GM12878 (cell line): Measurements from ENCODE around the gene RAPGEF1. TPM values are rescaled to one million over a fixed set of nuclear protein-coding genes. Genes with fewer than 3 reads are reported as not detected.

Experiments
- ATAC-seq: fragments of 200-7000 bp; cut with Tn5 transposase; 3 replicates; pipeline ENCODE4 v1.9.1; 2020; ENCODE audit warnings: mild to moderate bottlenecking, moderate library complexity
- BruUV-seq: library from RNA; stranded (reverse); fragments of 400-500 nt; replicated peaks from 2 replicates; lab custom pipeline; 2021; lab: Mats Ljungman, UMichigan
- CTCF ChIA-PET: fragments of 300-600 bp; sonication (Branson Sonifier 250); formaldehyde crosslinking; extraction: SDS; loops from one replicate; lab custom pipeline; 2021; ENCODE audit warnings: inconsistent platforms; lab: Yijun Ruan, JAX
- POLR2A ChIA-PET: fragments of 350-600 bp; formaldehyde crosslinking; extraction: SDS; loops from one replicate; lab custom pipeline; 2021; ENCODE audit warnings: inconsistent platforms; lab: Charles Lee
- RAD21 ChIA-PET: fragments of 300-600 bp; sonication (Branson Sonifier 250); formaldehyde crosslinking; loops from one replicate; lab custom pipeline; 2023; ENCODE audit warnings: antibody characterized with exemption; ENCODE audit not compliant: unreplicated experiment; lab: Charles Lee
- SMC1A ChIA-PET: fragments of 300-600 bp; sonication (Branson Sonifier 250); formaldehyde crosslinking; loops from one replicate; lab custom pipeline; 2023; ENCODE audit not compliant: unreplicated experiment, uncharacterized antibody; lab: Charles Lee
- DNase-seq: peaks from one replicate; pipeline ENCODE4 v3.0.0-alpha.2; 2011; ENCODE audit warnings: low read depth, low spot score
- FAIRE-seq: peaks from 3 replicates; lab custom pipeline; 2011; peaks lifted over from hg19 to GRCh38; lab: Jason Lieb, UNC
- H2AFZ ChIP-seq: 2 replicates; pipeline ENCODE4 v1.6.0; 2011; ENCODE audit warnings: low read depth, low read length, control low read depth; ENCODE audit not compliant: control insufficient read depth
- H3K27ac ChIP-seq: 2 replicates; pipeline ENCODE4 v1.5.1; 2011; ENCODE audit warnings: control low read depth; ENCODE audit not compliant: control insufficient read depth, insufficient read depth
- H3K27me3 ChIP-seq, 2 experiments: replicated peaks in 1 of 2; 2 replicates each; pipeline versions ENCODE4 v1.6.0 to v1.6.1; 2011; ENCODE audit warnings: low read length in 1 of 2; ENCODE audit not compliant: control insufficient read depth in 2 of 2, insufficient read depth in 2 of 2
- H3K36me3 ChIP-seq, 2 experiments: 2 replicates each; pipeline ENCODE4 v1.5.1; 2011; ENCODE audit warnings: low read length in 1 of 2; ENCODE audit not compliant: control insufficient read depth in 2 of 2, insufficient read depth in 2 of 2
- H3K4me1 ChIP-seq: 2 replicates; pipeline ENCODE4 v1.6.1; 2011; ENCODE audit warnings: mild to moderate bottlenecking, low read length, moderate library complexity, mixed read lengths; ENCODE audit not compliant: control insufficient read depth, insufficient read depth
- H3K4me2 ChIP-seq: 2 replicates; pipeline ENCODE4 v1.6.0; 2011; ENCODE audit warnings: control low read depth; ENCODE audit not compliant: control insufficient read depth, insufficient read depth
- H3K4me3 ChIP-seq: fragments of 200-600 bp; sonication (generic); 2 replicates; pipeline ENCODE4 v1.5.1; 2016
- H3K79me2 ChIP-seq: 2 replicates; pipeline ENCODE4 v1.6.0; 2011; ENCODE audit warnings: low read length; ENCODE audit not compliant: control insufficient read depth, insufficient read depth
- H3K9ac ChIP-seq: 2 replicates; pipeline ENCODE4 v1.8.0; 2011; ENCODE audit warnings: low read length, control low read depth, mixed read lengths; ENCODE audit not compliant: control insufficient read depth, insufficient read depth
- H3K9me3 ChIP-seq: replicated peaks from 3 replicates; pipeline ENCODE4 v1.5.1; 2011; ENCODE audit warnings: mild to moderate bottlenecking, low read length; ENCODE audit not compliant: control insufficient read depth, insufficient read depth
- H4K20me1 ChIP-seq: 2 replicates; pipeline ENCODE4 v1.6.0; 2011; ENCODE audit not compliant: control insufficient read depth, insufficient read depth
- CREB1 ChIP-seq: IDR thresholded peaks from 2 replicates; pipeline ENCODE4 v1.6.1; 2012; ENCODE audit warnings: low read depth, mild to moderate bottlenecking, inconsistent platforms
- CREM ChIP-seq: IDR thresholded peaks from 2 replicates; pipeline ENCODE4 v1.6.1; 2014; ENCODE audit warnings: antibody characterized with exemption, low read depth
- EED ChIP-seq: sonication (generic); IDR thresholded peaks from 2 replicates; pipeline ENCODE4 v1.6.1; 2016; ENCODE audit warnings: antibody characterized with exemption, low read depth
- IKZF2 ChIP-seq, 2 experiments: fragments of 450-650 bp; IDR thresholded peaks; 2 replicates each; pipeline ENCODE4 v1.6.1; 2017; ENCODE audit warnings: mild to moderate bottlenecking in 2 of 2, moderate library complexity in 2 of 2
- MEF2A ChIP-seq: IDR thresholded peaks from 2 replicates; pipeline ENCODE4 v1.6.1; 2011; ENCODE audit warnings: low read depth, mild to moderate bottlenecking, low read length, moderate library complexity; ENCODE audit not compliant: insufficient read depth
- PML ChIP-seq: IDR thresholded peaks from 2 replicates; pipeline ENCODE4 v1.6.1; 2012; ENCODE audit warnings: low read length, inconsistent platforms
- POLR2A ChIP-seq: IDR thresholded peaks from 2 replicates; pipeline ENCODE4 v1.6.1; 2011; ENCODE audit warnings: low read depth, mild to moderate bottlenecking, low read length
- POLR2AphosphoS2 ChIP-seq: IDR thresholded peaks from 2 replicates; pipeline ENCODE4 v1.6.1; 2011; ENCODE audit warnings: low read depth, mild to moderate bottlenecking, low read length, improper control_type of control experiment, moderate library complexity
- POLR2AphosphoS5 ChIP-seq: IDR thresholded peaks from 2 replicates; pipeline ENCODE4 v1.6.1; 2011; ENCODE audit warnings: mild to moderate bottlenecking, low read length, inconsistent platforms
- RELA ChIP-seq: fragments of 450-650 bp; IDR thresholded peaks from 2 replicates; pipeline ENCODE4 v1.8.0; 2014; ENCODE audit warnings: borderline replicate concordance; ENCODE audit not compliant: partially characterized antibody
- RUNX3 ChIP-seq: IDR thresholded peaks from 2 replicates; pipeline ENCODE4 v1.6.1; 2012; ENCODE audit warnings: low read length, inconsistent platforms
- SMC3 ChIP-seq: IDR thresholded peaks from 2 replicates; pipeline ENCODE4 v1.6.1; 2011; ENCODE audit warnings: low read length, improper control_type of control experiment, borderline replicate concordance
- TCF12 ChIP-seq: IDR thresholded peaks from 2 replicates; pipeline ENCODE4 v1.6.1; 2011; ENCODE audit warnings: low read depth, mild to moderate bottlenecking, low read length
- WGBS: methylation state at CpG from one replicate; pipeline ENCODE4 v1.1.6; 2016; ENCODE audit warnings: low lambda C conversion rate; ENCODE audit not compliant: insufficient replicate concordance, insufficient coverage; ENCODE audit errors: missing lambda C conversion rate; 5-methylcytosine and 5-hydroxymethylcytosine counted together
- in situ Hi-C: fragments of 300-500 bp; cut with MboI; formaldehyde crosslinking; loops from 9 replicates; pipeline ENCODE4 v1.14.3; 2018; ENCODE audit warnings: mixed read lengths
- intact Hi-C: fragments of 100-400 bp; cut with micrococcal nuclease; formaldehyde crosslinking; loops from one replicate; pipeline ENCODE4 v1.14.2; 2022; ENCODE audit not compliant: unreplicated experiment
- polyA plus RNA-seq, 11 experiments: library from polyadenylated mRNA; depleted of rRNA in 4 of 11; unstranded in 6 of 11; stranded (reverse) in 5 of 11; fragments of >200 nt; fragmentation: Nextera tagmentation in 4 of 11; fragmentation: Illumina TruSeq in 1 of 11; extraction: Ambion mirVana in 4 of 11; extraction: Trizol in 1 of 11; gene quantifications; 1 replicate in 1 of 11; 2 replicates in 10 of 11; pipeline versions ENCODE4 v1.2.1 to v1.2.3, GENCODE V29; 2011 to 2016; ENCODE audit warnings: inconsistent platforms in 2 of 11, missing spikeins in 2 of 11, low read depth in 1 of 11
- total RNA-seq, 4 experiments: library from RNA; depleted of rRNA in 3 of 4; stranded (reverse); fragments of >200 nt in 3 of 4; fragmentation: Illumina TruSeq in 1 of 4; extraction: Trizol in 1 of 4; gene quantifications; 2 replicates each; pipeline versions ENCODE4 v1.2.1 to v1.2.3, GENCODE V29; 2013 to 2021
- TF ChIP-seq, protein P1 (sequence below): IDR thresholded peaks from 2 replicates; pipeline ENCODE4 v1.6.1; 2012; ENCODE audit warnings: low read depth, low read length, improper control_type of control experiment
- TF ChIP-seq, protein P2 (sequence below): fragments of 450-650 bp; IDR thresholded peaks from 2 replicates; pipeline ENCODE4 v1.6.1; 2016; ENCODE audit warnings: mild to moderate bottlenecking
- TF ChIP-seq, protein P3 (sequence below): fragments of 450-650 bp; IDR thresholded peaks from 2 replicates; pipeline ENCODE4 v1.6.1; 2018; ENCODE audit warnings: mild to moderate bottlenecking, low read depth, moderate library complexity; ENCODE audit not compliant: partially characterized antibody

RAPGEF1 gene
- total and polyA plus RNA-seq, 10 of the 15 experiments (the other 5 are each of a cell fraction or from before 2014, with no cell fraction given): 0.42 to 113 (median 45.9) TPM

DNA sequence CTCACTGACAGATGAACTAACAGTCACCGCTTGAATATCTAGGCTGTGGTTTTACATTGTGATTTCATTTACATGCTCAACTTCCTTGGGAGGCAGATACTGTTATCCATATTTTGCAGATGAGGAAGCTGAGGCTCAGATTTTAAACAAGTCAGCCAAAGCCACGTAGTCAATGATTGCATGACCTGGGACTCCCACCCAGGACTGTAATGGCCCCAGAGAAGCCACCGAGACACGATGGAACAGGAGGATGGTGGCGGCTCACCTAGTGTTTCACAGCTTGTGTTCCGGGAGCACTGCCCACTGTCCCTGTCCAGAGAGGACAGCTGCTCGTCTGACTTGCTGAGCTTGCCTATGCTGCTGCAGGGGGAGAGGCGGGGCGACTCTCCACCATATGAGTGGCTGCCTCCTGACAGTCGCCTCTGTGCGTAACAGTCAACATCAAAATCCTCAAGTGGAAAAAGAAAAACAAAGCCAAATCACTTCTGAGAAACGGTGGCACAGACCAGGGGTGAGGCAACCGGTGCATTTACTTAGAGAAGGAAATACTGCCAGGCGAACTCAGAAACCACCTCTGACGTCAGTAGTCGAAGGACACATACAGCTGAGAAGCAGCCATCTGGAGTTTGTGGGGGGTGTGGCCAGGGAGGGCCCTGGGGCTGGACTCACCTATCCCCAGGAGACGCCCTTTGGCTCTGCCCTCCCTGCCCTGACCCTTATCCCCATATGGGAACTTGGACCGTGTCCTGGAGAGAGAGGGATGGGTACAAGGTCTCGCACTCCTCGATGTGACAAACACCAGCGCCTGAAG, 112.0 kb downstream of the RAPGEF1 start:
- ChIA-PET CTCF (interaction anchor here (1.1 to 1.3 kb wide), 2 partner anchors 105 to 108 kb away, joined by 3 read pairs; no protein-coding TSS in a partner anchor), RAD21 (interaction anchor here (1.5 to 3.6 kb wide), 3 partner anchors 41 to 109 kb away, joined by 3 to 29 read pairs (median 20); partner anchors contain the start of gene RAPGEF1), POLR2A (interaction anchor here (0.6 to 2.0 kb wide), 4 partner anchors 29 to 109 kb away, joined by 3 to 5 read pairs (median 4); no protein-coding TSS in a partner anchor), SMC1A (interaction anchor here (1.5 to 5.6 kb wide), 5 partner anchors 15 to 111 kb away, joined by 4 to 47 read pairs (median 32); no protein-coding TSS in a partner anchor)
- no peak for DNase-seq
- Histone ChIP-seq H3K36me3 (peaks cover 19 to 21% of the 10 kb centered on the region in 2 experiments), H3K9ac (no peak overlapping the region), H3K27ac (peak overlapping the region; percentile 88), H3K4me1 (peaks cover 44% of the 10 kb centered on the region), H3K9me3 (no peaks in the 10 kb centered on the region; the same call in 2 of the 3 replicates), H3K79me2 (peaks cover 30% of the 10 kb centered on the region), H3K4me2 (no peak overlapping the region), H4K20me1 (no peaks in the 10 kb centered on the region), H3K27me3 (no peaks in the 10 kb centered on the region)
- intact Hi-C loops (no loop called here), in situ Hi-C loops (no loop called here)
- BruUV-seq: no TSS peak
- FAIRE-seq: peak; percentile 65
- 34% methylated on average over 21 of the region's 21 CpGs for WGBS
- no peak; the same call in 1 of the 2 replicates for TF ChIP-seq POLR2AphosphoS2
- TF ChIP-seq CREB1: peak; percentile 62
- TF ChIP-seq SMC3: no peak
- TF ChIP-seq RELA: no peak
- no peak for TF ChIP-seq IKZF2 (IDR thresholded peaks at IDR 0.05)
- no peak for TF ChIP-seq MEF2A
- 0 out of 2 replicates have a peak, but pooled peaks have one; percentile 17 for TF ChIP-seq RUNX3
- TF ChIP-seq POLR2A: 0 out of 2 replicates have a peak, but pooled peaks have one; percentile 22
- TF ChIP-seq TCF12: 0 out of 2 replicates have a peak, but pooled peaks have one; percentile 20
- TF ChIP-seq, protein P1, sequence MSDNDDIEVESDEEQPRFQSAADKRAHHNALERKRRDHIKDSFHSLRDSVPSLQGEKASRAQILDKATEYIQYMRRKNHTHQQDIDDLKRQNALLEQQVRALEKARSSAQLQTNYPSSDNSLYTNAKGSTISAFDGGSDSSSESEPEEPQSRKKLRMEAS: no peak
- peak; percentile 43; the same call in 1 of the 2 replicates for TF ChIP-seq EED
- peak; percentile 78 for TF ChIP-seq CREM
- TF ChIP-seq, protein P2, sequence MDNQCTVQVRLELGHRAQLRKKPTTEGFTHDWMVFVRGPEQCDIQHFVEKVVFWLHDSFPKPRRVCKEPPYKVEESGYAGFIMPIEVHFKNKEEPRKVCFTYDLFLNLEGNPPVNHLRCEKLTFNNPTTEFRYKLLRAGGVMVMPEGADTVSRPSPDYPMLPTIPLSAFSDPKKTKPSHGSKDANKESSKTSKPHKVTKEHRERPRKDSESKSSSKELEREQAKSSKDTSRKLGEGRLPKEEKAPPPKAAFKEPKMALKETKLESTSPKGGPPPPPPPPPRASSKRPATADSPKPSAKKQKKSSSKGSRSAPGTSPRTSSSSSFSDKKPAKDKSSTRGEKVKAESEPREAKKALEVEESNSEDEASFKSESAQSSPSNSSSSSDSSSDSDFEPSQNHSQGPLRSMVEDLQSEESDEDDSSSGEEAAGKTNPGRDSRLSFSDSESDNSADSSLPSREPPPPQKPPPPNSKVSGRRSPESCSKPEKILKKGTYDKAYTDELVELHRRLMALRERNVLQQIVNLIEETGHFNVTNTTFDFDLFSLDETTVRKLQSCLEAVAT: no peak
- TF ChIP-seq, protein P3, sequence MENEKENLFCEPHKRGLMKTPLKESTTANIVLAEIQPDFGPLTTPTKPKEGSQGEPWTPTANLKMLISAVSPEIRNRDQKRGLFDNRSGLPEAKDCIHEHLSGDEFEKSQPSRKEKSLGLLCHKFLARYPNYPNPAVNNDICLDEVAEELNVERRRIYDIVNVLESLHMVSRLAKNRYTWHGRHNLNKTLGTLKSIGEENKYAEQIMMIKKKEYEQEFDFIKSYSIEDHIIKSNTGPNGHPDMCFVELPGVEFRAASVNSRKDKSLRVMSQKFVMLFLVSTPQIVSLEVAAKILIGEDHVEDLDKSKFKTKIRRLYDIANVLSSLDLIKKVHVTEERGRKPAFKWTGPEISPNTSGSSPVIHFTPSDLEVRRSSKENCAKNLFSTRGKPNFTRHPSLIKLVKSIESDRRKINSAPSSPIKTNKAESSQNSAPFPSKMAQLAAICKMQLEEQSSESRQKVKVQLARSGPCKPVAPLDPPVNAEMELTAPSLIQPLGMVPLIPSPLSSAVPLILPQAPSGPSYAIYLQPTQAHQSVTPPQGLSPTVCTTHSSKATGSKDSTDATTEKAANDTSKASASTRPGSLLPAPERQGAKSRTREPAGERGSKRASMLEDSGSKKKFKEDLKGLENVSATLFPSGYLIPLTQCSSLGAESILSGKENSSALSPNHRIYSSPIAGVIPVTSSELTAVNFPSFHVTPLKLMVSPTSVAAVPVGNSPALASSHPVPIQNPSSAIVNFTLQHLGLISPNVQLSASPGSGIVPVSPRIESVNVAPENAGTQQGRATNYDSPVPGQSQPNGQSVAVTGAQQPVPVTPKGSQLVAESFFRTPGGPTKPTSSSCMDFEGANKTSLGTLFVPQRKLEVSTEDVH: no peak
- TF ChIP-seq POLR2AphosphoS5: peak; percentile 53; the same call in 1 of the 2 replicates
- no peak for TF ChIP-seq PML
- TF ChIP-seq, all 136 proteins: peak for 7
- Histone ChIP-seq H3K4me3 (no peak overlapping the region), H2AFZ (no peak overlapping the region)
- ATAC-seq: peak; percentile 48
